B cell (primary cell): ENCODE measurements around the gene PTMS. TPM values are rescaled to one million over a fixed set of nuclear protein-coding genes. Genes with fewer than 3 reads are reported as not detected.

Source experiments
- ATAC-seq: fragments of 200-7000 bp; cut with Tn5 transposase; one replicate; pipeline ENCODE4 v1.10.0; 2021; ENCODE audit warnings: low read depth, mild to moderate bottlenecking, moderate number of reproducible peaks, moderate library complexity
- CTCF ChIA-PET: fragments of 350-600 bp; sonication (Branson Sonifier 250); formaldehyde crosslinking; loops from one replicate; lab custom pipeline; 2021; ENCODE audit warnings: antibody characterized with exemption, inconsistent platforms; lab: Charles Lee
- POLR2A ChIA-PET: fragments of 350-600 bp; sonication (Branson Sonifier 250); formaldehyde crosslinking; loops from one replicate; lab custom pipeline; 2021; ENCODE audit warnings: antibody characterized with exemption; lab: Charles Lee
- DNase-seq: peaks from one replicate; pipeline ENCODE4 v3.0.0; 2013
- H2AFZ ChIP-seq: 2 replicates; pipeline ENCODE4 v1.6.1; 2012; ENCODE audit warnings: mild to moderate bottlenecking, low read depth, low read length; ENCODE audit not compliant: insufficient read depth, poor library complexity, severe bottlenecking
- H3K27ac ChIP-seq, 2 donors: 1 replicate in 1 of 2; 2 replicates in 1 of 2; pipeline ENCODE4 v1.5.1; 2012 to 2013; ENCODE audit warnings: low read length in 2 of 2, mild to moderate bottlenecking in 2 of 2, moderate library complexity in 1 of 2
- H3K27me3 ChIP-seq, 4 experiments: fragments of 200-600 bp in 1 of 4; sonication (generic) in 1 of 4; replicated peaks in 1 of 4; 1 replicate in 2 of 4; 2 replicates in 2 of 4; pipeline versions ENCODE4 v1.6.1 to v1.7.0; 2013 to 2016; ENCODE audit warnings: low read length in 3 of 4, mild to moderate bottlenecking in 2 of 4, mixed read lengths in 1 of 4, moderate library complexity in 1 of 4; ENCODE audit not compliant: insufficient read depth in 4 of 4, control insufficient read depth in 3 of 4; ENCODE audit errors: control extremely low read depth in 1 of 4
- H3K36me3 ChIP-seq, 2 experiments: replicated peaks in 1 of 2; 1 replicate in 1 of 2; 2 replicates in 1 of 2; pipeline versions ENCODE4 v1.6.1 to v1.7.1; 2013; ENCODE audit warnings: low read length in 1 of 2; ENCODE audit not compliant: insufficient read depth in 2 of 2, control insufficient read depth in 1 of 2; ENCODE audit errors: control extremely low read depth in 1 of 2, extremely low read depth in 1 of 2
- H3K4me1 ChIP-seq, 2 donors: fragments of 200-600 bp in 1 of 2; sonication (generic) in 1 of 2; 1 replicate in 1 of 2; 2 replicates in 1 of 2; pipeline versions ENCODE4 v1.5.1 to v1.6.1; 2013 to 2017; ENCODE audit warnings: low read length in 2 of 2; ENCODE audit not compliant: control insufficient read depth in 2 of 2, insufficient read depth in 2 of 2
- H3K4me2 ChIP-seq: replicated peaks from 2 replicates; pipeline ENCODE3; 2012; ENCODE audit warnings: mild to moderate bottlenecking, low read depth, low read length; ENCODE audit not compliant: poor library complexity, severe bottlenecking
- H3K4me3 ChIP-seq, 5 experiments: fragments of 200-600 bp in 1 of 5; sonication (generic) in 1 of 5; 1 replicate in 3 of 5; 2 replicates in 2 of 5; pipeline versions ENCODE4 v1.5.1 to v1.7.0; 2011 to 2016; ENCODE audit warnings: low read length in 4 of 5, mild to moderate bottlenecking in 4 of 5, low read depth in 2 of 5, control low read depth in 1 of 5, moderate library complexity in 1 of 5; ENCODE audit not compliant: insufficient read depth in 1 of 5; ENCODE audit errors: control extremely low read depth in 1 of 5, extremely low read depth in 1 of 5
- H3K79me2 ChIP-seq: fragments of 200-600 bp; sonication (generic); one replicate; pipeline ENCODE4 v1.6.0; 2016; ENCODE audit warnings: low read length; ENCODE audit not compliant: control insufficient read depth, insufficient read depth
- H3K9ac ChIP-seq: fragments of 200-600 bp; sonication (generic); 2 replicates; pipeline ENCODE4 v1.6.1; 2017; ENCODE audit warnings: mild to moderate bottlenecking, low read length, moderate library complexity
- H3K9me3 ChIP-seq, 3 donors: one replicate each; pipeline versions ENCODE4 v1.6.1 to v1.7.1; 2013; ENCODE audit warnings: low read length in 2 of 3; ENCODE audit not compliant: control insufficient read depth in 2 of 3, insufficient read depth in 1 of 3; ENCODE audit errors: control extremely low read depth in 1 of 3
- H4K20me1 ChIP-seq: 2 replicates; pipeline ENCODE4 v1.6.0; 2012; ENCODE audit warnings: mild to moderate bottlenecking, low read length; ENCODE audit not compliant: insufficient read depth, control insufficient read depth, poor library complexity, severe bottlenecking
- H3K27ac Mint-ChIP-seq: one replicate; pipeline ENCODE4 v1.8.0; 2021; ENCODE audit warnings: mixed read lengths
- H3K27me3 Mint-ChIP-seq: one replicate; pipeline ENCODE4 v1.8.0; 2021; ENCODE audit warnings: mixed read lengths
- H3K4me1 Mint-ChIP-seq: one replicate; pipeline ENCODE4 v1.8.0; 2021; ENCODE audit warnings: mixed read lengths
- H3K4me3 Mint-ChIP-seq: one replicate; pipeline ENCODE4 v1.8.0; 2021; ENCODE audit warnings: mixed read lengths
- H3K9me3 Mint-ChIP-seq: one replicate; pipeline ENCODE4 v1.8.0; 2022; ENCODE audit warnings: mixed read lengths; ENCODE audit not compliant: insufficient read depth
- CTCF ChIP-seq: fragments of 200-600 bp; IDR thresholded peaks from one replicate; pipeline ENCODE4 v1.8.0; 2022; ENCODE audit warnings: antibody characterized with exemption, mild to moderate bottlenecking
- EZH2 ChIP-seq: IDR thresholded peaks from 2 replicates; pipeline ENCODE4 v1.6.1; 2012; ENCODE audit warnings: borderline replicate concordance, low read depth, mild to moderate bottlenecking, moderate library complexity, low read length; ENCODE audit not compliant: insufficient read depth, poor library complexity, severe bottlenecking
- WGBS: methylation state at CpG from one replicate; pipeline ENCODE4 v1.1.5; 2013; ENCODE audit warnings: missing lambda C conversion rate; ENCODE audit not compliant: insufficient coverage; 5-methylcytosine and 5-hydroxymethylcytosine counted together
- intact Hi-C: fragments of 100-400 bp; cut with micrococcal nuclease; formaldehyde crosslinking; loops from one replicate; pipeline ENCODE4 v1.10.0; 2022
- polyA plus RNA-seq: library from polyadenylated mRNA; depleted of rRNA; stranded (reverse); fragments of >200 nt; gene quantifications from 2 replicates; pipeline ENCODE4 v1.2.3, GENCODE V29; 2012
- total RNA-seq, 2 donors: library from RNA; stranded (reverse); fragments of 120-200 nt in 1 of 2; gene quantifications; 1 replicate in 1 of 2; 2 replicates in 1 of 2; pipeline versions ENCODE4 v1.2.3 to v1.2.4, GENCODE V29; 2013 to 2022

Gene PTMS
- total and polyA plus RNA-seq, 2 donors (not counting 1 experiment from before 2014, with no cell fraction given), result 1.0 to 2.1 TPM

GRCh38 chr12:6729186-6729585 is 37.0 kb upstream of the PTMS start:
- Histone ChIP-seq H3K9ac (no peak overlapping the region), H3K4me2 (no peak overlapping the region), H3K27me3 (no peaks in the 10 kb centered on the region), H4K20me1 (peaks cover 6% of the 10 kb centered on the region), H3K79me2 (peaks cover 13% of the 10 kb centered on the region), H3K27ac (no peak overlapping the region), H2AFZ (no peak overlapping the region), H3K4me3 (no peak overlapping the region), H3K36me3 (peaks cover 12 to 50% of the 10 kb centered on the region in 2 experiments), H3K4me1 (peaks cover 8 to 9% of the 10 kb centered on the region in 2 donors), H3K9me3 (no peaks in the 10 kb centered on the region)
- POLR2A ChIA-PET, result no interaction called here
- H3K9me3 Mint-ChIP-seq, result no peaks in the 10 kb centered on the region
- no peak for DNase-seq
- no peak overlapping the region for H3K4me3 Mint-ChIP-seq
- no peak overlapping the region for H3K27ac Mint-ChIP-seq
- WGBS, result 96% methylated on average over 18 of the region's 18 CpGs
- ATAC-seq, result no peak
- peaks cover 11% of the 10 kb centered on the region for H3K4me1 Mint-ChIP-seq
- intact Hi-C loops, result no loop called here
- no peaks in the 10 kb centered on the region for H3K27me3 Mint-ChIP-seq
- CTCF ChIA-PET, result no interaction called here
- no peak for TF ChIP-seq EZH2
- no peak for TF ChIP-seq CTCF

- POLR2A ChIA-PET, result no interaction called here
- H3K4me3 ChIP-seq, result no peak overlapping the region
- intact Hi-C loops, result no loop called here
- H3K27me3 Mint-ChIP-seq, result no peaks in the 10 kb centered on the region
- H3K27ac Mint-ChIP-seq, result no peak overlapping the region
- no peaks in the 10 kb centered on the region for H3K4me1 ChIP-seq
- H3K27me3 ChIP-seq, result no peaks in the 10 kb centered on the region
- H3K4me3 Mint-ChIP-seq, result no peak overlapping the region
- DNase-seq (no peak), ATAC-seq (no peak)
- no peak overlapping the region for H3K27ac ChIP-seq
- TF ChIP-seq EZH2 (no peak), CTCF (no peak)
- no peaks in the 10 kb centered on the region for H3K9me3 ChIP-seq
- H4K20me1 ChIP-seq, result peaks cover 6% of the 10 kb centered on the region
- no peak overlapping the region for H3K4me2 ChIP-seq
- H3K4me1 Mint-ChIP-seq, result peaks cover 5% of the 10 kb centered on the region
- H3K36me3 ChIP-seq, result peaks cover 12 to 56% of the 10 kb centered on the region in 2 experiments
- CTCF ChIA-PET, result no interaction called here
- no peaks in the 10 kb centered on the region for H3K9me3 Mint-ChIP-seq
- 95% methylated on average over 7 of the region's 8 CpGs for WGBS
- H2AFZ ChIP-seq, result no peak overlapping the region
- H3K9ac ChIP-seq, result no peak overlapping the region
- peaks cover 5% of the 10 kb centered on the region for H3K79me2 ChIP-seq
Measured at GRCh38 chr12:6730169-6730568, 36.0 kb upstream of the PTMS start.
